ENCODE data around the gene NCK2.

Gene NCK2

DNA sequence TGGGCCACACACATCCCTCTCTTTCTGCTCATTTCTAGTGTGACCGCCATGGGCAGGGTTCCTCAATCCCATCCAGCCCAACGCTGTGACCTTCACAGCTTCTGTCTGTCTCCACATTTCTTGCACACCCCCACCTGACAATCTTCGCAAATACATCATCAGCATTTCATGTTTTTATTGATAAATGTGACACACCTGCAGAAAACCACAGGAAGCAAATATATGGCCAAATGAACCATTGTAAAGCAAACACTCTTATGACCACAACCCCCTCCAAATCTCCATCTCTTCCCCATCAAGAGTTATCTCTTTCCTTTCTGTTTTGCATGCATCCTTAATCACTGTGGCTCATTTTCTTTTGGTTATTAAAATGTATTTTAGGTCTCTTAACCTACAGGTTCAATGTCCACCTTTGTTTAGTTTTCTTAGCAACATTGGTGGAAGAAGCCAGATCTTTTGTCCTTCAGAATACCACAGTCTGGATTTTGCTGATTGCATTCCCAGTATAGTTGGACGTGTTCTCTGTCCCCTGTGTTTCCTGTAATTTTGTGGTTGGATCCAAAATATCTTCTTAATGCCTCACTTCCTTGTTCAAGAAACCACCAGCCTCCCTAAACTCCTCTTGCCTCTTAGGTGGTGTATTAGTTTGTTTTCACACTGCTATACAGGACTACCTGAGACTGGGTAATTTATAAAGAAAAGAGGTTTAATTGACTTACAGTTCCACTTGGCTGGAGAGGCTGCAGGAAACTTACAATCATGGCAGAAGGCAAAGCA lies 9.8 kb upstream of the NCK2 start:
- no peak overlapping the region for H2AFZ ChIP-seq (ENCODE audit: low read length)
- H3K4me3 ChIP-seq (ENCODE audit: low read depth, low read length, poor library complexity, severe bottlenecking) = no peak overlapping the region
- no peak for TF ChIP-seq EZH2 (IDR thresholded peaks at IDR 0.05; ENCODE audit: borderline replicate concordance, low read length)
- TF ChIP-seq, protein P1, sequence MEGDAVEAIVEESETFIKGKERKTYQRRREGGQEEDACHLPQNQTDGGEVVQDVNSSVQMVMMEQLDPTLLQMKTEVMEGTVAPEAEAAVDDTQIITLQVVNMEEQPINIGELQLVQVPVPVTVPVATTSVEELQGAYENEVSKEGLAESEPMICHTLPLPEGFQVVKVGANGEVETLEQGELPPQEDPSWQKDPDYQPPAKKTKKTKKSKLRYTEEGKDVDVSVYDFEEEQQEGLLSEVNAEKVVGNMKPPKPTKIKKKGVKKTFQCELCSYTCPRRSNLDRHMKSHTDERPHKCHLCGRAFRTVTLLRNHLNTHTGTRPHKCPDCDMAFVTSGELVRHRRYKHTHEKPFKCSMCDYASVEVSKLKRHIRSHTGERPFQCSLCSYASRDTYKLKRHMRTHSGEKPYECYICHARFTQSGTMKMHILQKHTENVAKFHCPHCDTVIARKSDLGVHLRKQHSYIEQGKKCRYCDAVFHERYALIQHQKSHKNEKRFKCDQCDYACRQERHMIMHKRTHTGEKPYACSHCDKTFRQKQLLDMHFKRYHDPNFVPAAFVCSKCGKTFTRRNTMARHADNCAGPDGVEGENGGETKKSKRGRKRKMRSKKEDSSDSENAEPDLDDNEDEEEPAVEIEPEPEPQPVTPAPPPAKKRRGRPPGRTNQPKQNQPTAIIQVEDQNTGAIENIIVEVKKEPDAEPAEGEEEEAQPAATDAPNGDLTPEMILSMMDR (IDR thresholded peaks at IDR 0.05; ENCODE audit: low read length) = no peak
- H3K4me2 ChIP-seq (ENCODE audit: low read length) = no peak overlapping the region
- no peak overlapping the region for H3K9ac ChIP-seq (ENCODE audit: low read length)
- H3K9me3 ChIP-seq (ENCODE audit: low read length) = no peaks in the 10 kb centered on the region
- H3K79me2 ChIP-seq (ENCODE audit: insufficient read depth, low read length) = no peaks in the 10 kb centered on the region
- no peaks in the 10 kb centered on the region for H3K9me2 ChIP-seq (ENCODE audit: low read depth, low read length)
- no peaks in the 10 kb centered on the region for H3K4me1 ChIP-seq (ENCODE audit: insufficient read depth, low read length, severe bottlenecking)
- H3K36me3 ChIP-seq (ENCODE audit: insufficient read depth, low read length) = no peaks in the 10 kb centered on the region
- no peaks in the 10 kb centered on the region for H4K20me1 ChIP-seq (ENCODE audit: insufficient read depth, low read length)
- H3F3A ChIP-seq (ENCODE audit: insufficient read depth, low read length) = no peaks in the 10 kb centered on the region
- no peak overlapping the region for H3K27ac ChIP-seq (ENCODE audit: low read depth, low read length, poor library complexity, severe bottlenecking)
- H3K27me3 ChIP-seq (ENCODE audit: insufficient read depth, low read length) = no peaks in the 10 kb centered on the region; the same call in 1 of the 2 replicates

- Histone ChIP-seq H4K20me1 (ENCODE audit: insufficient read depth, low read length) (no peaks in the 10 kb centered on the region), H3K27me3 (ENCODE audit: insufficient read depth, low read length) (no peaks in the 10 kb centered on the region; the same call in 1 of the 2 replicates), H2AFZ (ENCODE audit: low read length) (no peak overlapping the region), H3K9me2 (ENCODE audit: low read depth, low read length) (no peaks in the 10 kb centered on the region), H3K4me3 (ENCODE audit: low read depth, low read length, poor library complexity, severe bottlenecking) (no peak overlapping the region), H3K9ac (ENCODE audit: low read length) (no peak overlapping the region), H3K9me3 (ENCODE audit: low read length) (no peaks in the 10 kb centered on the region), H3K36me3 (ENCODE audit: insufficient read depth, low read length) (no peaks in the 10 kb centered on the region), H3K79me2 (ENCODE audit: insufficient read depth, low read length) (no peaks in the 10 kb centered on the region), H3K27ac (ENCODE audit: low read depth, low read length, poor library complexity, severe bottlenecking) (no peak overlapping the region), H3F3A (ENCODE audit: insufficient read depth, low read length) (no peaks in the 10 kb centered on the region), H3K4me2 (ENCODE audit: low read length) (no peak overlapping the region), H3K4me1 (ENCODE audit: insufficient read depth, low read length, severe bottlenecking) (no peaks in the 10 kb centered on the region)
- TF ChIP-seq EZH2 (IDR thresholded peaks at IDR 0.05; ENCODE audit: borderline replicate concordance, low read length) = no peak
- TF ChIP-seq, protein P1 (IDR thresholded peaks at IDR 0.05; ENCODE audit: low read length) = no peak
These were observed 8.6 kb upstream of the NCK2 start for GRCh38 chr2:105736145-105736544.

GRCh38 chr2:105737980-105738657 lies 6.6 kb upstream of the NCK2 start:
- no peaks in the 10 kb centered on the region for H3K79me2 ChIP-seq (ENCODE audit: insufficient read depth, low read length)
- H3K4me3 ChIP-seq (ENCODE audit: low read depth, low read length, poor library complexity, severe bottlenecking) = no peak overlapping the region
- H3K27me3 ChIP-seq (ENCODE audit: insufficient read depth, low read length) = no peaks in the 10 kb centered on the region; the same call in 1 of the 2 replicates
- no peaks in the 10 kb centered on the region for H3K36me3 ChIP-seq (ENCODE audit: insufficient read depth, low read length)
- no peak for TF ChIP-seq EZH2 (IDR thresholded peaks at IDR 0.05; ENCODE audit: borderline replicate concordance, low read length)
- TF ChIP-seq, protein P1 (IDR thresholded peaks at IDR 0.05; ENCODE audit: low read length) = no peak
- no peak overlapping the region for H3K27ac ChIP-seq (ENCODE audit: low read depth, low read length, poor library complexity, severe bottlenecking)
- no peaks in the 10 kb centered on the region for H4K20me1 ChIP-seq (ENCODE audit: insufficient read depth, low read length)
- no peaks in the 10 kb centered on the region for H3K9me3 ChIP-seq (ENCODE audit: low read length)
- no peak overlapping the region for H3K4me2 ChIP-seq (ENCODE audit: low read length)
- no peak overlapping the region for H3K9ac ChIP-seq (ENCODE audit: low read length)
- no peaks in the 10 kb centered on the region for H3K9me2 ChIP-seq (ENCODE audit: low read depth, low read length)
- no peak overlapping the region for H2AFZ ChIP-seq (ENCODE audit: low read length)
- H3K4me1 ChIP-seq (ENCODE audit: insufficient read depth, low read length, severe bottlenecking) = no peaks in the 10 kb centered on the region
- H3F3A ChIP-seq (ENCODE audit: insufficient read depth, low read length) = no peaks in the 10 kb centered on the region
